PFSK-1 (cell line): ENCODE measurements around the gene LANCL1.

Source experiments
- FOXP2 ChIP-seq: optimal IDR thresholded peaks from 2 replicates; pipeline ENCODE3; 2011; ENCODE audit warnings: borderline replicate concordance, control low read depth, inconsistent platforms; ENCODE audit not compliant: insufficient read depth; ENCODE audit errors: extremely low read length, extremely low read depth
- POLR2AphosphoS5 ChIP-seq: IDR thresholded peaks from 2 replicates; pipeline ENCODE4 v1.6.1; 2012; ENCODE audit warnings: low read depth, mild to moderate bottlenecking, control low read depth, low read length, moderate library complexity
- REST ChIP-seq, 2 experiments: IDR thresholded peaks; 2 replicates each; pipeline versions ENCODE4 v1.6.1 to v1.8.0; 2011 to 2012; ENCODE audit warnings: low read depth in 2 of 2, low read length in 2 of 2, control low read depth in 1 of 2, inconsistent platforms in 1 of 2, mild to moderate bottlenecking in 1 of 2, moderate library complexity in 1 of 2; ENCODE audit not compliant: insufficient read depth in 1 of 2
- SIN3A ChIP-seq: IDR thresholded peaks from 2 replicates; pipeline ENCODE4 v1.6.1; 2012; ENCODE audit warnings: mild to moderate bottlenecking, low read length, moderate library complexity, borderline replicate concordance; ENCODE audit not compliant: insufficient read depth
- TAF1 ChIP-seq: IDR thresholded peaks from 2 replicates; pipeline ENCODE4 v1.6.1; 2012; ENCODE audit warnings: low read length, control low read depth, borderline replicate concordance; ENCODE audit not compliant: insufficient read depth

Gene LANCL1

GRCh38 chr2:210412660-210413059, 63.9 kb downstream of the LANCL1 start:
- TF ChIP-seq SIN3A, result no peak
- TF ChIP-seq POLR2AphosphoS5, result no peak
- no peak for TF ChIP-seq FOXP2
- no peak for TF ChIP-seq TAF1
- no peak for TF ChIP-seq REST (IDR thresholded peaks at IDR 0.05; ENCODE audit: insufficient read depth in 1 of 2, low read depth in 2 of 2, low read length in 2 of 2)

DNA sequence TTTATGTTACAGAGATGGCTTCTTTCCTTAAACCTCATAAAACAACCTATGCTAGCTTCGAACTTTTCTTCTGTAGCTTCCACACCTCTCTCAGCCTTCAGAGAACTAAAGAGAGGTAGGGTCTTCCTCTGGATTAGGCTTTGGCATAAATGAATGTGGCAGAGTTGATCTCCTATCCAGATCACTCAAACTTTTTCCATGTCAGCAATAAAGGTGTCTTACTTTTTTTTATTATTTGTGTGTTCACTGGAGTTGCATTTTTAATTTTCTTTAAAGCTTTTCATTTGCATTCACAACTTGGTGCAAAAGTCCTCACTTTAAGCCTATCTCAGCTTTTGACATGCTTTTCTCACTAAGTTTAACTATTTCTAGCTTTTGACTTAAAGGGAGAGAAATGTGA, 66.0 kb downstream of the LANCL1 start:
- no peak for TF ChIP-seq TAF1
- no peak for TF ChIP-seq REST (IDR thresholded peaks at IDR 0.05; ENCODE audit: insufficient read depth in 1 of 2, low read depth in 2 of 2, low read length in 2 of 2)
- no peak for TF ChIP-seq FOXP2
- TF ChIP-seq SIN3A, result no peak
- TF ChIP-seq POLR2AphosphoS5, result no peak

DNA sequence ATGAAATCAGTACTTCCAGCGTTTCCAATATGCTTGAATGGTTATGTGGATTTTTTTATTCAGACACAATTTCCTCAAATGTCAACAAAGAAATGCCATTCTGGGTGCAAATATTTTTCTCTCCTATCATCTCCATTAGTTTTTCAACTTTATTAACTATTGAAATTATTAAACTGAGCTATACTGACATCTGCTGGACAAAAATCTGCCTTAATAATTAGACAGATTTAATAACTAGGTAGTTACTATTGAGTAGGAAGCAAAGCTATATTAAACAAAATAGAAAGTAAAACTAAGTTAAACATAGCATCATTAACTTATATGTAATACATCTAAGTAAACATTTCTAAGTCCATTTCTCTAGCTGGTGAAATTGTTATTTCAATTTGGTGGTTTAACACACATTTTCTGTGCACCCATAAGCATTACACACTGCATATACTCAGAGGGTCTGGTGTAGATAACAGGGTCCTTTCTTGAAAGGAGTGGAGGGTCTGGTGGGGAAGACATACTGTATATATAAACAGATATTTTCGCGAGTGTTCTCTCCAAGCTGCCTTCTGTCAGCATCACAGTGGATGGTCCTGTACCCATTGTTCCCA, 77.0 kb downstream of the LANCL1 start:
- TF ChIP-seq POLR2AphosphoS5, result no peak

GRCh38 chr2:210392469-210392881, 84.1 kb downstream of the LANCL1 start:
- no peak for TF ChIP-seq TAF1
- TF ChIP-seq POLR2AphosphoS5, result no peak
- no peak for TF ChIP-seq REST (IDR thresholded peaks at IDR 0.05; ENCODE audit: insufficient read depth in 1 of 2, low read depth in 2 of 2, low read length in 2 of 2)
- TF ChIP-seq FOXP2, result no peak
- no peak for TF ChIP-seq SIN3A

- TF ChIP-seq REST (IDR thresholded peaks at IDR 0.05; ENCODE audit: insufficient read depth in 1 of 2, low read depth in 2 of 2, low read length in 2 of 2) (no peak), FOXP2 (no peak), SIN3A (no peak), TAF1 (no peak), POLR2AphosphoS5 (no peak)
Observed at GRCh38 chr2:210389856-210390255, 86.7 kb downstream of the LANCL1 start.
